ENCODE results near the gene C2CD2.

GRCh38 chr21:41974752-41975053 is 20.9 kb upstream of the C2CD2 start:
- TF ChIP-seq CTCF (conservative IDR thresholded peaks at IDR 0.05 in 1 of 2, IDR thresholded peaks at IDR 0.05 in 1 of 2; ENCODE audit: low read depth in 1 of 2, low read length in 2 of 2) (no peak), EZH2 (IDR thresholded peaks at IDR 0.05; ENCODE audit: low read length, missing control alignments) (no peak)
